Adrenal gland (tissue), 12 donors: ENCODE measurements around the gene TMEM185B. TPM values are rescaled to one million over a fixed set of nuclear protein-coding genes. Genes with fewer than 3 reads are reported as not detected.
A peak's percentile ranks its signal among the peaks of the same experiment; 100 is the strongest.

Source experiments
- DNase-seq, 7 donors: peaks; one replicate each; pipeline ENCODE4 v3.0.0-alpha.2; 2019 to 2020
- H3K27ac ChIP-seq, 5 donors: fragments of 200-600 bp; sonication (generic) in 4 of 5; 1 replicate in 3 of 5; 2 replicates in 2 of 5; pipeline versions ENCODE4 v1.5.1 to v1.8.0; 2016 to 2020; ENCODE audit warnings: mild to moderate bottlenecking in 1 of 5
- H3K27me3 ChIP-seq: fragments of 200-600 bp; 2 replicates; pipeline ENCODE4 v1.8.0; 2021
- H3K36me3 ChIP-seq, 2 donors: fragments of 200-600 bp; replicated peaks in 1 of 2; 1 replicate in 1 of 2; 2 replicates in 1 of 2; pipeline versions ENCODE4 v1.5.1 to v1.8.0; 2018 to 2022
- H3K4me1 ChIP-seq, 2 donors: fragments of 200-600 bp; replicated peaks in 1 of 2; 1 replicate in 1 of 2; 2 replicates in 1 of 2; pipeline versions ENCODE4 v1.5.1 to v1.8.0; 2018 to 2021
- H3K4me3 ChIP-seq, 4 donors: fragments of 200-600 bp; sonication (generic) in 3 of 4; one replicate each; pipeline ENCODE4 v1.5.1; 2016 to 2018
- H3K9me3 ChIP-seq, 3 donors: fragments of 200-600 bp; sonication (generic) in 1 of 3; replicated peaks in 1 of 3; 1 replicate in 2 of 3; 2 replicates in 1 of 3; pipeline versions ENCODE4 v1.5.1 to v1.8.0; 2016 to 2021
- POLR2A ChIP-seq, 2 donors: fragments of 450-650 bp; IDR thresholded peaks; one replicate each; pipeline ENCODE4 v1.6.1; 2017; ENCODE audit warnings: antibody characterized with exemption in 2 of 2, mild to moderate bottlenecking in 2 of 2, moderate library complexity in 1 of 2
- WGBS, 4 donors: extraction: QIAGEN DNeasy Blood & Tissue Kit in 2 of 4; methylation state at CpG; one replicate each; pipeline versions ENCODE4 v1.1.5 to v1.1.7; 2013 to 2017; 5-methylcytosine and 5-hydroxymethylcytosine counted together
- intact Hi-C, 2 donors: fragments of 100-400 bp; cut with DNase I; formaldehyde crosslinking; loops; one replicate each; pipeline versions ENCODE4 v1.14.1 to v1.15.0; 2022 to 2023
- polyA plus RNA-seq, 3 donors: library from polyadenylated mRNA; stranded (reverse); fragments of 200-250 nt in 2 of 3; fragments of 350-450 nt in 1 of 3; fragmentation: Illumina TruSeq in 1 of 3; extraction: RNeasy Lipid Tissue Mini Kit (QIAGEN cat#74804) in 1 of 3; gene quantifications; one replicate each; pipeline ENCODE4 v1.2.3, GENCODE V29; 2013 to 2014
- total RNA-seq, 9 donors: library from RNA; depleted of rRNA in 4 of 9; stranded (reverse); fragments of >200 nt in 4 of 9; fragments of 120-200 nt in 1 of 9; fragmentation: NEBNext Ultra II Directional in 1 of 9; extraction: Animal tissue kit (Norgen Biotek cat#: 25700) in 1 of 9; gene quantifications; one replicate each; pipeline versions ENCODE4 v1.1.0 to v1.2.4, GENCODE V29; 2013 to 2023
- TF ChIP-seq, protein P1 (sequence below), 6 experiments: fragments of 450-650 bp in 4 of 6; fragments of 200-600 bp in 2 of 6; sonication (generic) in 1 of 6; IDR thresholded peaks; 1 replicate in 5 of 6; 2 replicates in 1 of 6; pipeline versions ENCODE4 v1.5.1 to v1.8.0; 2016 to 2021; ENCODE audit warnings: antibody characterized with exemption in 6 of 6, mild to moderate bottlenecking in 2 of 6, moderate library complexity in 1 of 6
- donor health status: healthy with polysubstance abuse.
- donor health status: Bipolar disorder and iron deficiency.
- donor health status: DM: yes; HTN: yes; CAD: no.
- donor health status: DM: no; HTN: no; CAD: no.
- donor health status: DM: no; HTN: no; CAD: no.
- donor health status: DM: yes; HTN: yes; CAD: no.

Gene TMEM185B
- total and polyA plus RNA-seq, 12 donors = 2.9 to 33.0 (median 20.3) TPM

DNA sequence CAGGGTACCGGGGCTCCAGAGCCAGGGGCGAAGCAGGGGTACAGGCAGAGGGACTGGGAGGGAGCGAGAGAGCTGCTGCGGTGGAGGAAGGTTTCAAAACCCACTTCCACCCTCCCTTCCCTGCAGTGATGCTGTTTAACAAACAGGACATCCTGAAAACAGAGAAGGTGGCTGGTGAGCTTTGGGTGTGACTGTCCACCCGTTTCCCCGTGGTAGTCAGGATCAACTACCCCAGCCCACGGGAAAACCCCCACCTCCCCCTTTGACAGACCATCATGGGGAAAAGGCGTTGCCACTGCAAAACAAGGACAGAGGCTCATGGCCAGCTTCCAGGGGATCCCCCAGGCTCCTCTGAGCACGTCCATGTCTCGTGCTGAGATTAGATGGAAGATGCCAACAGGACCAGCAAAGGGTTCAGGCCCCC is 12.9 kb downstream of the TMEM185B start:
- Histone ChIP-seq H3K27me3 (no peaks in the 10 kb centered on the region), H3K4me3 (no peak overlapping the region)
- WGBS, 4 donors = 55 to 72% (median 67%) methylated on average over 9 to 10 of the region's 10 CpGs

DNA sequence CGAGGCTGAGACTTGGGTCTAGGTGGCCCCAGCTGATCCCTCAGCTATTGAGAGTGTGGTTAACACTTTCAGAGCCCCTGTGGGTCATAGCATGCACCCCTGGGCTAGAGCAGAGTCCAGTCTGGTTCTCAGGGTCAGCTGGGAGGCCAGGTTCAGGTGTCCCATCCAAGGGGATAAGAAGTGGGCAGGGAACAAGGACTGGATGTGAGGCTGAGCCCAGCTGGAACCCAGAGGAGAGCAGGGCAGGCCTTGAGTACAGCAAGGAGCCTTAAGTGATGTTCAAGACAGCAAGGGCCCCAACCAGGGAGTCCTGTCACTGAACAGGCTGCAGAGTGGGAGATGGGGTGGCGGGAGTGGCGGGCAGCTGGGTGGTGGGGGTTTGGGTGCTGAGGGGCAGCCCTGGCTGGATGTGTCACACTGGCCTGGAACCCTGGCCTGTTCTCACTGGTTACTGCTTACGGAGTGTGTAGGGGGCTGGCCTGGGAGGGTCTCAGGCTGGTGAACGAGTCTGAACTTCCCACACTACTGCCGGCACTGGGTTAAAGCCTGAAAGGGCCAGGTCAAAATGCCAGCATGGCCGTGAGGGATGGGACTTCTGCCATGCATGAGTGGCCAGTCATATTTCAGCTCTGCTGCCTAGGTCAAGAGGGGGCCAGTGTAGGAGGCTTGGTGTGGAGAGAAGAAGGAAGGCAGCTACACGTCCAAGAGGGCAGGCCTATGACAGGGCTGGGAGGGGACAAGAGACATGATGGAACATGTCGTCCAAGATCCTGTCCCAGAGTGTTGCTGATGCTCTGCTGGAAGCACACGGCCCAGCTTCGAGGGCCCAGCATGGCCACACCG is 13.6 kb downstream of the TMEM185B start:
- 73 to 85% (median 80%) methylated on average over 8 to 12 of the region's 12 CpGs for WGBS, 4 donors
- no peaks in the 10 kb centered on the region for H3K9me3 ChIP-seq
- H3K27me3 ChIP-seq = no peaks in the 10 kb centered on the region
- H3K36me3 ChIP-seq = no peaks in the 10 kb centered on the region
- no peak for TF ChIP-seq POLR2A (IDR thresholded peaks at IDR 0.05)
- TF ChIP-seq, protein P1, sequence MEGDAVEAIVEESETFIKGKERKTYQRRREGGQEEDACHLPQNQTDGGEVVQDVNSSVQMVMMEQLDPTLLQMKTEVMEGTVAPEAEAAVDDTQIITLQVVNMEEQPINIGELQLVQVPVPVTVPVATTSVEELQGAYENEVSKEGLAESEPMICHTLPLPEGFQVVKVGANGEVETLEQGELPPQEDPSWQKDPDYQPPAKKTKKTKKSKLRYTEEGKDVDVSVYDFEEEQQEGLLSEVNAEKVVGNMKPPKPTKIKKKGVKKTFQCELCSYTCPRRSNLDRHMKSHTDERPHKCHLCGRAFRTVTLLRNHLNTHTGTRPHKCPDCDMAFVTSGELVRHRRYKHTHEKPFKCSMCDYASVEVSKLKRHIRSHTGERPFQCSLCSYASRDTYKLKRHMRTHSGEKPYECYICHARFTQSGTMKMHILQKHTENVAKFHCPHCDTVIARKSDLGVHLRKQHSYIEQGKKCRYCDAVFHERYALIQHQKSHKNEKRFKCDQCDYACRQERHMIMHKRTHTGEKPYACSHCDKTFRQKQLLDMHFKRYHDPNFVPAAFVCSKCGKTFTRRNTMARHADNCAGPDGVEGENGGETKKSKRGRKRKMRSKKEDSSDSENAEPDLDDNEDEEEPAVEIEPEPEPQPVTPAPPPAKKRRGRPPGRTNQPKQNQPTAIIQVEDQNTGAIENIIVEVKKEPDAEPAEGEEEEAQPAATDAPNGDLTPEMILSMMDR (IDR thresholded peaks at IDR 0.05) = no peak
- H3K27ac ChIP-seq = no peak overlapping the region
- intact Hi-C loops = no loop called here
- no peak for DNase-seq
- H3K4me1 ChIP-seq = no peaks in the 10 kb centered on the region
- no peak overlapping the region for H3K4me3 ChIP-seq

More for the DNA sequence above, 12.9 kb downstream of the TMEM185B start:
- Histone ChIP-seq H3K36me3 (no peaks in the 10 kb centered on the region), H3K4me1 (no peaks in the 10 kb centered on the region), H3K27ac (no peak overlapping the region), H3K9me3 (no peaks in the 10 kb centered on the region)
- TF ChIP-seq, protein P1 (IDR thresholded peaks at IDR 0.05) = no peak
- no peak for TF ChIP-seq POLR2A (IDR thresholded peaks at IDR 0.05)
- intact Hi-C loops = no loop called here
- DNase-seq = no peak

DNA sequence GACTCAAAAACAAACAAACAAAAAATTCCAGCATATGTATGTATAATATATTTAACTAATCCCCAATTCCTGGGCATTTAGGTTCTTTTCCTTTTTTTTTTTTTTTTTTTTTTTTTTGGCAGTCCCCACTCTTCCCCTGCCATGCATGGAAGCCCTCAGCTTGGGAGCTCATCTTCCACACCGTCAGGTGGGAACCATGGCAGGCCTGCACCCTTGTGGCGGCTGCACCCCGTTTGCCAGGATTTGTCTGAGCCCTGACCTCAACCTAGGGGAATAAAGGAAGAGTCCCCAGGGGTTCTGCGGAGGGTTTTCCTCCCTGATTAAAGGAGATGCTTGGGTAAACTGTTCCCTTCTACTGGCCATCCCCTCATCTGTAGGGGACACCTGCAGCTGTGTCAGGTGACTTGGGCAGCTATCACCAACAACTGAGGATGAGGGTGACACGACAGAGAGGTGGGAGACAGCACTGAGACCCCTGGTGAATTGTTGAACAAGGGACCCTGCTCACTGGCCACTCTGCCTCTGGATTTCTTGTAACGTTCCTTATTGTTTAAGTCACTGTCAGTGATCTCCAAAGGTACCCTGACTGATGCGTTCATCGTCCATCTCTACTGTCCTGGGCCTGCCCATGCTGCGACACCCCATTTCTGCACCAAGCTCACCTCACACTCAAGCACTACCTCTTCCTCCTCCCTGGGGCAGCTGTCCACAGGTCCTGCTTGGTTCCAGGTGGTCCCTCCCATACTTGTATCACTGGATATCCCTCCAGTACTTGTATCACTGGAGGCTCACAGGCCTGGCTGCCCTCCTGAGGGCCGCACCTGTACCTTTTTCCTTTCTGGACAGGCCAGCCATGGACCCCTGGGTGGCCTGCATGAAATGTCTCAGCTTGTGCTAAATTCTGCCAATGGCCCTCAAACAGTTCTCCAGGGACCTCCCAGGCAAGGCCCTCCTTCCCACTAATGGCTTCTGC is 14.5 kb downstream of the TMEM185B start:
- intact Hi-C loops = no loop called here
- H3K4me3 ChIP-seq = no peak overlapping the region
- TF ChIP-seq, protein P1 (IDR thresholded peaks at IDR 0.05) = no peak
- TF ChIP-seq POLR2A (IDR thresholded peaks at IDR 0.05) = no peak
- no peaks in the 10 kb centered on the region for H3K9me3 ChIP-seq
- no peak overlapping the region for H3K27ac ChIP-seq
- no peaks in the 10 kb centered on the region for H3K36me3 ChIP-seq
- no peak for DNase-seq
- WGBS, 4 donors = 94 to 97% (median 95%) methylated on average over 10 of the region's 10 CpGs
- no peaks in the 10 kb centered on the region for H3K27me3 ChIP-seq
- H3K4me1 ChIP-seq = peaks cover 0 to 4% of the 10 kb centered on the region in 2 donors

DNA sequence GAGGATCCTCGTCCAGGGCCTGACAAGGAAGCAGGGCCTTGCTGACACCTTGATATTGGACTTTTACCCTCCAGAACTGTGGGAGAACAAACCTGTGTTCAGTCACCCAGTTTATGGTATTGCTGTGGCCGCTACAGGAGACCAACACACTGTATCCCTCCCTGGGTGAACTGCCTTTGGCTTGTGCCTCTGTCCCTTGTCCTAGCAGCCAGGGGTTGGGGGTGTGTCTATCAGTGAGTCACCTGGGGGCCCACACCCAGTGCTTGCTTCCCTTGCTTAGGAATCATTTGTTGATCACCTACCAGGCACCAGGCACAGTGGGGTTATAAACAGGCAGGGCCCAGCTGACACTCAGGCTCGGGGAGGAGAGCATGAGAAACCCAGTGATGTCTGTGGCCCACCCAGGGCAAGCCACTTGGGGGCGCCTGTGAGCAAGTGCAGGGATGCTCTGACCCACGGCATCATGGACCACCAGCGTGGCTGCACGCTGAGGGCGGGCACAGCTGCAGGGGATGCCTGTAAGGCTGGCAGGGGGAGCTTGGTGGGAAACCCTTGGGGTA is 17.1 kb downstream of the TMEM185B start:
- 80 to 100% (median 85%) methylated on average over 2 to 8 of the region's 8 CpGs for WGBS, 4 donors
- Histone ChIP-seq H3K27me3 (no peaks in the 10 kb centered on the region), H3K4me1 (peaks cover 0 to 4% of the 10 kb centered on the region in 2 donors), H3K36me3 (no peaks in the 10 kb centered on the region), H3K27ac (no peak overlapping the region), H3K9me3 (no peaks in the 10 kb centered on the region), H3K4me3 (no peak overlapping the region)
- TF ChIP-seq, protein P1 (IDR thresholded peaks at IDR 0.05) = peak in 4 of 6 experiments; percentile 23 to 45 (median 27)
- TF ChIP-seq POLR2A (IDR thresholded peaks at IDR 0.05) = no peak
- intact Hi-C loops = no loop called here
- peak in 1 of 7 donors; percentile 23 for DNase-seq
